SK-N-MC (cell line): ENCODE measurements around the gene CDC14A.

Source experiments
- EZH2 ChIP-seq: fragments of 200-600 bp; sonication (generic); IDR thresholded peaks from one replicate; pipeline ENCODE4 v1.6.1; 2017; ENCODE audit warnings: antibody characterized with exemption
- FOXP2 ChIP-seq: optimal IDR thresholded peaks from 2 replicates; pipeline ENCODE3; 2011; ENCODE audit warnings: mild to moderate bottlenecking, moderate library complexity; ENCODE audit not compliant: insufficient read depth; ENCODE audit errors: extremely low read length, control extremely low read depth
- POLR2AphosphoS5 ChIP-seq: IDR thresholded peaks from 2 replicates; pipeline ENCODE4 v1.6.1; 2012; ENCODE audit warnings: mild to moderate bottlenecking, low read depth, low read length, borderline replicate concordance

- no peak for TF ChIP-seq POLR2AphosphoS5
- no peak for TF ChIP-seq EZH2
- TF ChIP-seq FOXP2 = no peak
These were observed 170.8 kb downstream of the CDC14A start for GRCh38 chr1:100523038-100523652.
